Choroid plexus epithelial cell (primary cell): ENCODE measurements around the gene NACC2.

Experiments
- DNase-seq: peaks from one replicate; pipeline ENCODE4 v3.0.0-alpha.2; 2010; ENCODE audit warnings: low read depth
- H3K4me3 ChIP-seq: 2 replicates; pipeline ENCODE4 v1.5.1; 2011; ENCODE audit warnings: low read depth, mild to moderate bottlenecking, control low read depth, low read length, moderate library complexity
- CTCF ChIP-seq: conservative IDR thresholded peaks from 2 replicates; pipeline ENCODE4 v1.5.1; 2011; ENCODE audit warnings: low read depth, mild to moderate bottlenecking, control low read depth, inconsistent platforms, low read length, moderate library complexity

Gene NACC2

DNA sequence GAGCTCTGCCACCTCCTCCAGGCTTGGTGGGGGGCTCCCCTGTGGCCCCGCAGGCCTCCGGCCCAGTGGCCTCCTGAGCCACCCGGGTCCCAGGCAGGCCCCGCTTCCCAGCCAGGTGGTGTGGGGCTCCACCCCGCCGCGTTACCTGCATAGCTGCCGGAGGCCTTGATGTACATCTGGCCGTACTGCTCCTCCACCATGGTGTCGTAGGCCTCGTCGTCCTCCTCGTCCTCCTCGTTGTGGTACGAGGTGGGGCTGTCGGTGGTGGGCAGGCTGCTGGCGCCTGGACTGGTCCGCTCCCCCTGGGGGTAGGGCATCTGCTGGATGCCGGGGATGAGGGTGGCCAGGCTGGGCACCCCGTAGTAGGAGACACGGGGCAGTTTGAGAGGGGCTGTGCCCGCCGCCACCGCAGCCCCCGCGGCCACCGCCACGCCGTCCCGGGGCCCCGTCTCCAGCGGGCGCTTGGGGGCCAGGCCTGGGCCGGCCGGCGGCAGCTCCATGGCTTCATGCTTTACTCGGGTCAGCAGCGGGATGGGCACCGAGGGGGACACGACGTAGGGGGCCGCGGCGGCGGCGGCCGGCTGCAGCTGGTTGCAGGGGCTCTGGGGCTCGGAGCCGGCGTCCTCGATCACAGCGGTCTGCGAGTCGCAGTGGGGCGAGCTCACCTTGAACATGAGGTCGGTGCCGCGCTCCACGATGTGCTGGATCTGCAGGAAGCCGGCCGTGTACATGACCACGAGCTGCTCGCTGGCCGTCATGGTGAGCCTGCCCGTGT lies 45.4 kb downstream of the NACC2 start:
- no peak for TF ChIP-seq CTCF
- H3K4me3 ChIP-seq = no peak overlapping the region
- DNase-seq = no peak

- no peak overlapping the region for H3K4me3 ChIP-seq
- no peak for DNase-seq
- no peak for TF ChIP-seq CTCF
Measured at GRCh38 chr9:136048560-136049411, 46.3 kb downstream of the NACC2 start.

DNA sequence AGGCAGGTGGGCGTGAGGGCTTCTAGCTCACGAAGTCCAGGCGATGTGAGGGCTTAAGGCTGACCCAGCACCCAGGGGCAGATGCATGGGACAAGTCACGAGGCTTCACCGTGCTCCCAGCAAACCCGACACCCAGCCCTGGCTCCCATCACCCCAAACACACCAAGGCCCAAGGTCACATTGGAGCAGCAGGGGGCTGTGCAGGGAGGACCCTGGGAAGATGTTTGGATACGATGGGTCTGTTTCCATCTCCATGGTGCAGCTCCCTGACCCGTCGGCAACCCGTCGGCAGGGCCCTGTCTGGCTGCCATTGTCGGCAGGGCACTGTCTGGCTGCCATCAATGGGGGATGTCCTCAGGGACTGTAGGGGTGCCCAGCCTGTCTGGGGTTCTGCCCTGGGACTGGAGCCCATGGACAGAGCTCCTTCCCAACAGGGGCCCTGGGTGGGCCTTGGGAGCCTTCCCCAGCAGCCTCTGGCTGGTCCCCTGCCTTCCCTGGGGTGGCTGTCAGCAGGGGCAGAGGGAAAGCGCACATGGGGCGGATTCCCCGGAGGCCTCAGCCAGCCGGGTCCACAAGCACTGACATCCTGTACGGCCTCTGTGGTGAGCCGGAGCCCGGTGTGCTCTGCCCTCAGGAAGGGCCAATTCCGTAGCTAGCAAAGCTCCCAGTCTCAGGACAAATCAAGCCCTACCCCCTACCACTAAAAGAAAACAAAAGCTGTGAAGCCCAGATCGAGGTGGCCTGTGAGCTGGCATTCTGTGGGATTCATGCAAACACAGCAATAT lies 47.1 kb downstream of the NACC2 start:
- TF ChIP-seq CTCF = no peak
- no peak overlapping the region for H3K4me3 ChIP-seq
- DNase-seq = no peak

GRCh38 chr9:136047076-136047774 lies 47.9 kb downstream of the NACC2 start:
- TF ChIP-seq CTCF = no peak
- DNase-seq = no peak
- no peak overlapping the region for H3K4me3 ChIP-seq

DNA sequence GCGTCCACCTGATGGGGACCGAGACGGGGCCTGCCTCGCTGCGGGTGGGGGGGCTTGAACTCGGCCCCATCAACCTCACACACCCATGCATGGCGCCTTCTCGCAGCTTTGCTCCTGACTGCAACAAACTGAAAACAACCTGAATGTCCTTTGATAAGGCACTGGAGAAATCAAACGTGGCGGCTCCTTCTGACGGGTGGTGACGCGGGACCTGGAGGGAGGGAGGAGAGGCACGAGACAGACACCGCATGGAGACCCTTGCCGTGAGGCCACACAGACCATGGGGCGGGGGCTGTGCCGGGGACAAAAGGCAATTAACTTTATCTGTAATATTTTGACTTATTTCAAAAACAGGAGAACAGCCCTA lies 48.6 kb downstream of the NACC2 start:
- no peak overlapping the region for H3K4me3 ChIP-seq
- TF ChIP-seq CTCF = no peak
- DNase-seq = no peak
